NOMO-1 (cell line): ENCODE results near the gene CTXN1.
A peak's percentile ranks its signal among the peaks of the same experiment; 100 is the strongest.
"Not testable (repeated sequence)": the region's sequence is repeated elsewhere in the genome, so short reads cannot be mapped to it uniquely, and the experiment has no call there.

Experiments used
- DNase-seq, 2 experiments: peaks; one replicate each; lab custom pipeline; 2025; ENCODE audit not compliant: unreplicated experiment in 2 of 2; lab: John Stamatoyannopoulos, UW

Gene CTXN1

DNA sequence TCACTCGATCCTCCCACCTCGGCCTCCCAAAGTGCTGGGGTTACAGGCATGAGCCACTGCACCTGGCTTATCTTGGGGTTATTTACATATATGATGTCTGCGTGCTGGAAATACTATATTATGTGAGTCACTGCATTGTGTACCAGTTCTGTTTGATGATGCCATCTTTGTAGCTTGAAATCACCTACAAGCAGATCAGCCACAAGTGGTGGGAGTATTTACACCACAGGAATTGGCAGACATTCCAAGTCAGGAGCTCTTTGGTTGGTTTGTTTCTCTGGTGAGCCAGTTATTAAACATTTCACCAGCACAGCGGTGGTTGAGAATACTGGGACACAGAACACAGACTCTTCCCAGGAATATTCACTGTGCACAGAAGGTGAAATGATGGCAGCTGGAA lies 22.0 kb upstream of the CTXN1 start:
- no peak for DNase-seq

DNA sequence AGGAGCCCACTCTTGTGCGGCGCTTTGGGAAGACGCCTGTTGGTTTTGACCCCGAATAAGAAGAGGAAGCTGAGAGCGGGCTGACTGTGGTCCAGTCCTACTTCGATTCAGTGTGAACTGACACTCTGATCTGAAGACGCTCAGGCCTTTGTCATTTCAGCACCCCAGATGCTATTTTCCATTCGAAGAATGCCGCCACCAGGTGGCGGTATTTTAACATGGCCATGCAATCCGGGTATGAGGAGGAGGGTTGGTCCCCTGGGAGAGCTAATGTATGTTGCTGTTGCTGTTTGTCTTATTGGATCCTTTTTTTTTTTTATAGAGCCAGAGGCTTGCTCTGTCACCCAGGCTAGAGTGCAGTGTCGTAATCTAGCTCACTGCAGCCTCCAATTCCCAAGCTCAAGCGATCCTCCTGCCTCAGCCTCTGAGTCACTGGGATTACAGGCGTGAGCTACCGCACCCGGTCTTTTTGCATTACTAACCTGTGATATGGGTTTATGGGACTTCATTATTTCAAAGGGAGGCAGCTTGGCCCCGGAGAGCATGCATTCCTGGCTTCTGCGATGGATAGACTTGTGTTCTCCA lies 18.3 kb upstream of the CTXN1 start:
- DNase-seq, result peak; percentile 79 to 82

DNA sequence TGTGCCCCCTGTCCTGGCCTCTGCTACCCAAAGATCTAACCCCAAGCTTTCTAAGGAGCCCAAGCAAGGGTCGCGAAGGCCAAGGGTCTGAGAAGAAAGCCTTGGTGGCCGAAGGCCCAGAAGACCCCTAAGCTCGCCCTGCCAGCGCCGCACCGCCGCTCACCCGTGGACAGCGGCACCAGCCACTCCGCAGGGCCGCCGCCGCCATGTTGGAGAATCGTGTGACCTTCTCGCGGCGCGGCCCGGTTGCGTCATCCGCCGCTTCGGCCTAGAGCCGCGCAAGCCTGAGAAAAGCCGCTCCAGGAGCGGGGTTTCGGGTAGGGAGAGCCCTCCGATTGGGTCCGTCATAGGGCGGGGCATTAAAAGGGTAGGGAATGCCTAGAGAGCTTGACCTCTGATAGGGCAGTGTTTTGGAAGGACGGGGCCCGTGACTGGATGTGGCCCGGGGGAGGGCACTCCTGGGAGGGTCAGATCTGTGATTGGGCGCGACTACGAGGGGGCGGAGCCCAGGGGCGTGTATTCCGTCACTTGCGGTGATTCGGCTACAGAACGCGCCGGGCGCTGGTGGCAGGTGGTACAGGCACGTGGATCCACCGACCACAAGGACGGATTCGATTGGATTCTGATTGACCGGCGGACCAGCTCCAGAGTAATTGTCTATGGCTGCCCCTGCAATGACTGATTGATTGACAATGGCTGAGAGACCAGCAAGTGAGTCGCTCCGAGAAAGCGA lies 17.7 kb upstream of the CTXN1 start, which contains the start of gene TIMM44:
TIMM44 (minus strand) TSS at position 223 of the 733 bp plus-strand sequence; CDS start at position 208, 15 bp downstream.
- peak; percentile 99 for DNase-seq

DNA sequence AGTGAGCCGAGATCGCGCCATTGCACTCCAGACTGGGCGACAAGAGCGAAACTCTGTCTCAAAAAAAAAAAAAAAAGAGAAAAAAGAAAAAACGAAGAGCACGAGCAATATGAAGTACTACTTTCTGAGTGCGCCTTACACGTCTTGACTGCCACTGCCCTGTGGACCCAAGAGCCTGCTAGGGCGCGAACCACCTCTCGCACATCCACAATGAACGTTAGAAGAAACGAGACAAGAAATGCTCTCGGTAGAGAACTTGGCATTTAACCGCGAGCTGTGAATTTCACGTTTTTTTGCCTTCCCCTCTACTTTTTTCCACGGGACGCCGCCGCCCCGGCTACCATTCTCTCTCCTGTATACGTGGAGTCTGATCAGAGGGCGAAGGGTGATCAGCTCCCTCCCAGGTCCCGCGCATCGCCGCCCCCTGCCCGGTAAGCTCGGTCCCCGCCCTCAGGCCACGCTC lies 17.1 kb upstream of the CTXN1 start:
- peak in 1 of 2 experiments; percentile 38 for DNase-seq

DNA sequence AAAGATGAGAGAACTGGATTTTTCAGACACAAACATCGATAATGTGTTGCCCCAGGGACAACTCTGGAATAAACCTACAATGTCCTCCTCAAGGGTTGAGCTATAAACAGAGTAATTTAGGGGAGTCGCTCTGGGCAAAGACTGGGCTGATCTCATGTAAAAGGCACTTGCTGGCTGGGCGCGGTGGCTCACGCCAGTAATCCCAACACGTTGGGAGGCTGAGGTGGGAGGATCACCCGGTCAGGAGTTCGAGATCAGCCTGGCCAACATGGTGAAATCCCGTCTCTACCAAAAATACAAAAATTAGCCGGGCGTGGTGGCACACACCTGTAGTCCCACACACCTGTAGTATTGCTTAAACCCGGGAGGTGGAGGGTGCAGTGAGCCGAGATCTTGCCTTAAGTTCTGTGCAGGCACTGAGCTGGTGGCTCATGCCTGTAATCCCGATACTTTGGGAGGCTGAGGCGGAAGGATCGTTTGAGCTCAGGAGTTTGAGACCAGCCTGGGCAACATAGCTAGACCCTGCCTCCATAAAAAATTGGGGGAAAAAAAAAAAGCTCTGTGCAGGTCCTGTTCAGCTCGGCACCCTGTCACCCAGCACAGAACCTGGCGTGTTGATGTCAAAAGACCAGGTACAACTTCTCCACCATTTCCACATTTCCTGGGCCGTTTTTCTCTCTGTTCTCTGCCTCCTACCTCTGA lies 16.1 kb upstream of the CTXN1 start:
- DNase-seq, result no peak

DNA sequence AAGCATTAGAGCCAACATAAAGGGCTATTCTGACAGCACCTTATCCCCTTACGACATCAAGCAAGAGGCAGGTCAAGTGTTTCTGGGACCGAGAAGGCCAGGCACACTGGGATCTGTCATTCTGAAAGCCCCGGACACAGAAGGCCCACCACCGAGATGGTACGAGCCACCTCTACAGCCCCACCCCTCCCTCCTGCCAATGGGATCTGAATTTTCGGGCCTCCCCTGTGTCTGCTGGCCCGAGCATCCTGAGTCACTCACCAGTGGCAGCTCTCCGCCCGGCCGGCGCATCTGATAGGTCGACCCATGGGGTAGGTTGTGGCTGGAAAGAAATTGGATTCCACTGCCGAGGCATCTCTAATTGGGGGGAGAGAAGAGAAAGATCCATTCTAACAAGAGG lies 14.9 kb upstream of the CTXN1 start:
- DNase-seq, result no peak

DNA sequence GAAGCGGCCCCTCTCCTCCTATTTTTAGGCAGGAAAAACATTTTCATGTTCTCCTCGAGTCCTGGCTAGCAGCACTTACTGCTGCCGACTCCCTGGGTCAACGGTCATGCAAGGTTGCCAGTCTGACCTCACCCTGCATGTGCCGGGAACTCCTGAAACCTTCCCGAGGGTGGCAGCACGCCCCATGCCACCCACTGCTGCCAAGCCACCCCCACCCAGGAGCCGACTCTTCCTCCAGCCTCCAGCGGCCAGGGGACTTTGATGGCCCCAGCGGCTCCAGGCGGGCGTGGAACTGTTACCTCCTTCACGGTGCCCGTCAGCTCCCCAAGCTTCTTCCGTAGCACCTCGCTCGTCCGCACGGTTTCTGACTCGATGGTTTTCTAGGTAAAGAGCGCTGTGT lies 8.8 kb upstream of the CTXN1 start:
- DNase-seq, result no peak

DNA sequence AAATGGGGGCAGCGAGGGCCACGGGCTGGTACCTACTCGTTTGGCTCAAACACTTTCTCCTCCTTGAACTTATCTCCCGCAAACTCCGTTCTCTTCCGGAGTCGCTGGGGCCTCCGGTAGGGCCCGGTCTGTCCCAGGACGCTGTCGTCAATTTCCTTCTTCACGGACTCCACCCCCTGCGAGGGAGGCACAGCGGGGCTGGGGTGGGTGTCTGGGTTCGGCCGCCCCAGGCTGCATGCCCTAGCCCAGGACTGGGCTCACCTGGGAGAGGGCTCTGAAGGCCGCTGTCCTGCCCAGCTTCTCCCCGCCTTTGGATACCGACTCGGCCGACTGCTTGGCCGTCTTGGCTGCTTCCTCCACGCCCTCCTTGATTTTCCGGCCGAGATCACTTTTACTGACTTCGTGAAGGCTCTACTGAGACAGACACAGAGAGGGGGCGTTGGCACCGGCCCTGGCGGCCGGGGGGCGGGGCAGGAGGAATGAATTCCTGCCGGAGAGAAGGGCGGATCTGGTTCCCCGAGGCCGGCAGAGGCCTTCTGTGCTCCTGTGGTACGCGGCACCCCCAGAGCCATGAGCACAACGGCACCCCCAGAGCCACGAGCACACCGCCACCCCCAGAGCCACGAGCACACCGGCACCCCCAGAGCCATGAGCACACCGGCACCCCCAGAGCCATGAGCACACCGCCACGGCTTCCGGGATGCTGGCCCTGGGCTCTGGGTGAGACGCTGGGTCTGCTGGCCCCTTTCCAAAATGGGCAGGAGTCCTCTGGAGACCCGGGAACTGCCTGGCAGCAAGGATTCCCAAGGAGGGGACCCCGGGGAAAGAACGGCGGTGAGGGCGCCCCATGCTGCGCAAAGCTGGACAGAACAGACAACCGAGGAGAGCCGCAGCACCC lies 8.1 kb upstream of the CTXN1 start:
- DNase-seq, result no peak

DNA sequence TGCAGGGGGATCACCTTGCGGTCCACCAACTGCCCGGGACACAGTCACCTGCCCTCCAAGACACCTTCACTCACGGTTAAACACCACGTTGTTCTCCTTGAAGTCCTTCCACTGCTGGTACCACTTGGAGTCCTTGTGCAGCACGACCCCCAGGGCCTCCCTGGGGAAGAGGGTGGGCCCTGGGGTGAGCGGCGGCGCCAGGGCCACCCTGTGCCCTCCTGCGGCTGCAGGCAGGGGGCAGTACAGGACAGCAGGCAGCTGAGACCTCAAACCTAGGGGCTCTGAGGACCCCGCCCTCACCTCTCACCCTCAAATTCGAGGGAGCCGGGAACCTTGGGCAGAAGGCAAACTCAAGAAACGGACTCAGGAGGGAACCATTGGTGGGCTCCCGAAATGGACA lies 7.5 kb upstream of the CTXN1 start:
- no peak for DNase-seq

DNA sequence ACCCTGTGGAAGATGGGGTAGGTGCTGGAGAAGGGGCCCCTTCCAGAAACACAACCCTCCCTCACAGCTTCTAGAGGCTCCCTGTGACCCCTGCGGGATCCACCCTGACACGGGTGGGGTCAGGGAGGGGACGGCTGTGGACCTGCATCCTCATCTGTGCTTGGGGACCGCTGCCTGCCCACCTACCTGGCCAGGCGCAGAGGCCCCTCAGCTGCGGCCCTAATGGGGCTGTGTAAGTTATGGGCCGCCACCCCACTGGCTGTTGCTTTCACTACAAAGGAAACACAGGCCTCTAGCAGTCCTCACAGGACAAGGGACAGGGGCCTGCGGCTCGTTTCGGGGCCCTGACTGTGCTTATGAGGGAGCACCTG lies 7.0 kb upstream of the CTXN1 start:
- no peak for DNase-seq

DNA sequence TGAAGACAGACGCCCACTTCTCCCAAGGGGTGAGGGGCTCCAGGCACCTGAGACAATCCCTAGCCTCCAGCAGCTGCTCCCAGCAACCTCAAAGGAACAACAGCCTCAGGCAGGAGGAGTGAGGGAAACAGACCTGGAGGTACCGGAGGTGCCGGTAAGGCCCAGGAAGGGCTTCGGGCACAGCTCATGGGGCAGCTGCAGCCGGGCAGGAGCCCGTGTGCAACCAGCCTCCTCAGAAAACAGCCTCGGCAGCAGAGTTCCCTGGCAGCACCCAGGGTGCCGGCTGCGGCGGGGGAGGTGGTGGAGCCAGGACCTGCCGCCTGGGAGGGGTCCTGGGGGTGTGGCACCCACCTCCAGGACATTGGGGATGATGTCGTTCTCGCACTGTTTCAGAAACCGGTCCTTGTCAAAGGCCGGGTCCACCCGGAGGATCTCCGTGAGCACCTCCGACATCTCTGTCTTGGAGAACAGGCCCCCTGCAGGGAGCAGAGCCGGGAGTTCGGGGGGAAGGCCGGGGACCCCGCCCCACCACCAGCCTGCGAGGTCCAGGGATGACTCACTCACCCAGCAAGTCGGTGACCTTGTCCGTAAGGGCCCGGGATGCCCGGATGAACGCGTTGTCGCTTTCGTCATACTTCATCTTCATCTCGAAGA lies 6.5 kb upstream of the CTXN1 start:
- no peak for DNase-seq

DNA sequence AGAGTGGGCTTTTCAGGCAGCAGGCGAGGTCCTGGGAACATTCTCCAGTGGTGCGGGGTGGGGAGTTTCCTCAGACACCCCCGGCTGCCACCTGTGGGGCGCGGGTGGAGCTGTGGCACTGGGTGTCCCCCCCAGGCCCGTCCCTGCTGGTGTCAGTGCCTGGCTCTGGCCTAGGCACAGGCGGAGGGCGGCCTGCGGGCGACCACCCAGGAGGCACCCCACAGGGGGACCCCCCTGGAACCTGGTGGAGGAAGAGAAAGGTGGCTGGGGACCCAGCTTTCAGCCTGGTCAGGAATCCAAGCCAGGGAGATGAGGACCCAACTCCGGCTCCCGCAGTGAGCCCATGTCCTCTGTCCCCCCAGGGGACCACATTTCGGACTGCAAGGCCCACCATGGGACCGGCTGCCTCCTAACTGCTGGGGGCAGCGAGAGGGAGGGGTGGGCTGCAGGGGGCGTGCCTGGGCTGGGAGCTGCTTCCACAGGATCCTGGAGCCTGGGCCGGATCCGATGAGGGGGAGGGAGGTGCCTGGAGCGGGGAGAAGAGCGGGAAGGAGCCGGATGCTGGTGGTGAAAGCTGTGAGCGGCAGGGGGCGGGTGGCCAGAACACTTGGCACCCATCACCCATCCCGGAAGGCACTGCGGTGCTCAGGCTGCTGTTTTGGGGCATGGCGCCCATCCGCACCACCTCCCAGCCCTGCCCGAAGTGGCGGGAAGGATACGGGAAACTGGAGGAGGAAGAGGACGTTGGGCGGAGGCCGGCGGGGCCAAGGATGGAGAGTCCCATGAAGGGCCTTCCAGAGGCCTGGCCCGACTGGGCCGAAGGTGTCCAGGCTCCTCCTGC lies 5.5 kb upstream of the CTXN1 start:
- no peak for DNase-seq

DNA sequence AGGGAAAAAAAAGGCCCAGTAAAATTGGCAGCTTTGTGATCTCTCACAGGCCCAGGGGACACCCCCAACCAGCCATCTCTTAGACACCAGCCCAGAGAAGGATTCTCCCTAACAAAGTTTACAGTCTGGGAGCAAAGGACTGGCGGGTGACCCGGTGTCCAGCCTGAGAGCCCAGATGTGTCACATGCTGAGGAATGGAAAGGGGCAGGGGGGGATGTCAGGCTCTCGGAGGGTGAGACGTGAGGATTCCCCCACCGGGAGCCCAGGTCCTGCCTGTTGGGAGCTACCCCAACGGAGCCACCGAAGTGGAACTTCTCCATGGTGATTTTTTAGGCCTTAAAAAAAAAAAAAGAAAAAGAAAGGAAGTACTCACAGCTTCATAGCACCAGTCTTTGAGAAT lies 4.8 kb upstream of the CTXN1 start:
- no peak for DNase-seq

DNA sequence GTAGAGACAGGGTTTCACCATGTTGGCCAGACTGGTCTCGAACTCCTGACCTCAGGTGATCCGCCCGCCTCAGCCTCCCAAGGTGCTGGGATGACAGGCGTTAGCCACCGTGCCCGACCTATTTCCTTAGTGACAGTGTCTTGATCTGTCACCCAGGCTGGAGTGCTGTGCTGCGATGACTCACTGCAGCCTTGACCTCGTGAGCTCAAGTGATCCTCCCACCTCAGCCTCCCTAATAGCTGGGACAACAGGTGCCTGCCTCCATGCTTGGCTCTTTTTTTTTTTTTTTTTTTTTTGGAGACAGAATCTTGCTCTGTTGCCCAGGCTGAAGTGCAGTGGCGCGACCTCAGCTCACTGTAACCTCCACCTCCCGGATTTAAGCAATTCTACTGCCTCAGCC lies 4.1 kb upstream of the CTXN1 start:
- not testable (repeated sequence) for DNase-seq

DNA sequence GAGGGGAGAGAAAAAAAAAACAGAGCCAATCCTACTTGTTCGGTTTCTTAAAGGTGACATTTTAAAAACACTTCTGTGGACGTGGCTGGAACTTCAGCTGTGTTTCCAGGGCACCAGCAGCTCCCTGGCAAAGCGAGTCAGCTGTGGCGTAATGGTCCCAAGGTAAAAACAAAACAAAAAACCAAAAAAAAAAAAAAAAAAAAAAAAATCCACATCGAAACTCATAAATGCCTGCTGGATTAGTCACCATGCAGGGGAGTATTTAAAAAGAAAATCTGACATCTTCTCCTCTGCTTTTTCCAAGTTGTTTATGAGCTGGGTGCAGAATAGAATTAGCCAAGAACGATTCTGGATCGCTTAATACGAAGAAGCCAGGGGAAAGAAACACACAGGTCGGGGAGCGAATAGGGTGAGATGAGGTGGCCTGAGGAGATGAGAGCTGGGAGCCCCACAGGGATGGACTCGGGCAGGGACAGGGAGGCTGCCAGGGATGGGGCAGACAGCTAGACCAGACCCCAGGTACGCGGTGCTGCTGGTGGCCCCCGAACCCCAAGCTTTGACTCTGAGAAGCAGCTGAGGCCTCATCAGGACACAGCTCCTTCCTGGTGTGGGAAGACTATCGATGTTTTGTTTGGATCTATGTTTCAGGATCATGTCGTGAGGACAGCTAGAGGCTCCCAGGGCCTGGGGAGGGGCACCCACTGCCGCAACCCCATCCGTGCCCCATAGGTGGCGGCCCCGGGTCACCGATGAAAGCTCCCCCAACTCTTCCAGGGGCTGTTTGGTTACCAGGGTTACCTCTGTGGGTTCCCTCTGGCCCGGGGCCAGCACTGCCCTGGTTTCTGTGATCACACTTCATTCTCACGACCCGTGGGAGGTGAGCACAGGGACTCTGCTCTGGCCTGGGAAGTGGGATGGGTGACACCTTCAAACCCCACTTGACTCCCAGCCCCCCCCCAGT lies 3.1 kb upstream of the CTXN1 start:
- DNase-seq, result peak in 1 of 2 experiments; percentile 23

DNA sequence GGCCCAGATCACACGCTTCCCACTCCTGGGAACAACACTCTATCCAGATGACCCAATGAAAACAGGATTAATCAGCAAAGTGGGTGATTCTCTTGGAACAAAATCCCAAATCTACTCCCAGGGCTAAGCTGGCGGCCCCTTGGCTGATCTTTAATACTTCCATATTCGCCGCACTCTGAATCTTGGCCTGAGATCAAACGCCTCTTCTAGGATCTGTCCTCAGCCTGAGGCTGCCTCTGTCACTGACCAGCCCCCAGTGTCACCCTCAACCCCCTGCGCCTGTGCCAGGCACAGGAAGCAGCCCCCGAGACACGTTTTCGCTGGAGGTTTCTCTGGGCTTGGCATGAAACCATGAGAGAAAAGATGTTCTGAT lies 2.4 kb upstream of the CTXN1 start:
- no peak for DNase-seq

DNA sequence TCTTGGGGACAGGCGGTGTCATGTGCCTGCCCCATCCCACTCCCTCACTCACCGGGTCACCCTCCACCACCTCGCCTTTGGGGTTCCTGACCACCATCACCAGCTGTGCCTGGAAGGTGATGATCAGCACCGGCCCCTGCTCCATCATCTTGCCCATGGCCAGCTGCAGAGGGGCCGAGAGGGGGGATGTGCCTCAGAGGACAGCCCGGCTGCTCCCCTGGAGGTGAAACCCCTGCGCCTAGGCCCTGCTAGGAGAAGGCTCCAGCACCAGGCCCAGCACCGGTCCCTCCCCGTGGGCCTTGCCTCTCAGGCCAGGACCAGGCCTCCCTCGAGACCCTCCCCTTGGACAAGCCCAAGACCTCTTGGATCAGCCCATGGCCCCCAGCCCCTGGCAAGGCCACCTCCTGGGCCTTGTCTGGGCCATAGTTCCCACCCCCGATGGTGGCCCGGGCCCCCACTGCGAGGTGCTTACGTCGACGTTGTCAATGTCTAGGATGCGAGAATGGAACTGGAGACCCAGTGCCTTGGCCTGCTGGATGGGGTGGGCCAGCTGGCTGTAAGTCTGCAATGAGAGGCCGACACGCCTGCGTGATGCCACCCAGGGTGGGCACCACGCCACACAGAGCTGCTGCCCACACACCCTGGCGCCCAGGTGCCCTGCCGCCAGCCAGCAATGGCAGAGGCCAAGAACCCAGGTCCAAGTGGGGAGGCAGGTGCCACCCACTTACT lies 1.8 kb upstream of the CTXN1 start:
- DNase-seq, result no peak
